HL-60 (cell line): ENCODE data around the gene ORAI3.

Experiments used
- CTCF ChIP-seq: IDR thresholded peaks from one replicate; pipeline ENCODE4 v1.5.1; 2011; ENCODE audit warnings: low read length, control low read depth, inconsistent platforms; ENCODE audit not compliant: insufficient read depth
- GABPA ChIP-seq: IDR thresholded peaks from 2 replicates; pipeline ENCODE4 v1.6.1; 2012; ENCODE audit warnings: low read depth
- POLR2AphosphoS5 ChIP-seq: IDR thresholded peaks from 2 replicates; pipeline ENCODE4 v1.6.1; 2012; ENCODE audit warnings: low read depth

GRCh38 chr16:30949650-30950515 is 1.0 kb downstream of the ORAI3 start:
- no peak for TF ChIP-seq CTCF
- TF ChIP-seq POLR2AphosphoS5, result peak; percentile 97
- TF ChIP-seq GABPA, result no peak
